ENCODE data around the gene KCNMA1. TPM values are rescaled to one million over a fixed set of nuclear protein-coding genes. Genes with fewer than 3 reads are reported as not detected.

KCNMA1 gene
- total RNA-seq, 1 donor from 2014 or later: 94.3 TPM

- no peak overlapping the region for H3K4me3 ChIP-seq
- intact Hi-C loops (cut with DNase I): no loop called here
- no peaks in the 10 kb centered on the region for H3K36me3 ChIP-seq
- H3K4me1 ChIP-seq: peaks cover 14% of the 10 kb centered on the region
- no peak for TF ChIP-seq CTCF (IDR thresholded peaks at IDR 0.05)
- no peak for TF ChIP-seq POLR2AphosphoS5 (IDR thresholded peaks at IDR 0.05; ENCODE audit: insufficient read depth in 1 of 2, low read depth in 1 of 2)
- no peak for TF ChIP-seq POLR2A (IDR thresholded peaks at IDR 0.05)
- H3K27ac ChIP-seq: no peak overlapping the region
- no peaks in the 10 kb centered on the region for H3K9me3 ChIP-seq
- H3K27me3 ChIP-seq: no peaks in the 10 kb centered on the region
- DNase-seq (ENCODE audit: extremely low spot score in 2 of 2): no peak
Observed at GRCh38 chr10:77240041-77240652, 397.5 kb downstream of the KCNMA1 start.

GRCh38 chr10:77237120-77237519, 400.5 kb downstream of the KCNMA1 start:
- no peaks in the 10 kb centered on the region for H3K36me3 ChIP-seq
- H3K27me3 ChIP-seq: no peaks in the 10 kb centered on the region
- H3K4me1 ChIP-seq: no peaks in the 10 kb centered on the region
- H3K27ac ChIP-seq: no peak overlapping the region
- DNase-seq (ENCODE audit: extremely low spot score in 2 of 2): no peak
- no peak overlapping the region for H3K4me3 ChIP-seq
- H3K9me3 ChIP-seq: no peaks in the 10 kb centered on the region
- intact Hi-C loops (cut with DNase I): no loop called here
- TF ChIP-seq POLR2AphosphoS5 (IDR thresholded peaks at IDR 0.05; ENCODE audit: insufficient read depth in 1 of 2, low read depth in 1 of 2): no peak
- TF ChIP-seq CTCF (IDR thresholded peaks at IDR 0.05): no peak
- no peak for TF ChIP-seq POLR2A (IDR thresholded peaks at IDR 0.05)

- Histone ChIP-seq H3K27me3 (no peaks in the 10 kb centered on the region), H3K4me3 (no peak overlapping the region), H3K27ac (no peak overlapping the region), H3K4me1 (no peaks in the 10 kb centered on the region), H3K9me3 (no peaks in the 10 kb centered on the region), H3K36me3 (no peaks in the 10 kb centered on the region)
- DNase-seq (ENCODE audit: extremely low spot score in 2 of 2): no peak
- intact Hi-C loops (cut with DNase I): no loop called here
- TF ChIP-seq POLR2A (IDR thresholded peaks at IDR 0.05) (no peak), CTCF (IDR thresholded peaks at IDR 0.05) (no peak), POLR2AphosphoS5 (IDR thresholded peaks at IDR 0.05; ENCODE audit: insufficient read depth in 1 of 2, low read depth in 1 of 2) (no peak)
Observed at GRCh38 chr10:77236700-77237099, 400.9 kb downstream of the KCNMA1 start.

DNA sequence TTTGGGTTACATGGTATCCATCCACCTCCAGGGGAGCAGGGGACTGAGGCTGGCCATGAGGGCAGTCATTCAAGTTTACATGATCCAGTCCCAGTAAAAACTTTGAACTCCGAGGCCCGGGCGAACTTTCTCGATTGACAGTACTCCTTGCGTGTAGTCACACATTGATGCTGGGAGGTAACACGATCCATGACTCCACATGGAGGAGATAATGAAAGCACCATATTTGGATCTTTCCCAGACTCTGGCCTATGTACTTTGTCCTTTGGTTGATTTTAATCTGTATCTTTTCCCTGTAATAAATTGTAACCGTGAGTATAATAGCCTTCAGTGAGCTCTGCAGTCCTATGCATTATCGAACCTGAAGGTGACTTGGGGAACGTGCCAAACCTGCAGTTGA, 401.6 kb downstream of the KCNMA1 start:
- TF ChIP-seq CTCF (IDR thresholded peaks at IDR 0.05) (no peak), POLR2A (IDR thresholded peaks at IDR 0.05) (no peak), POLR2AphosphoS5 (IDR thresholded peaks at IDR 0.05; ENCODE audit: insufficient read depth in 1 of 2, low read depth in 1 of 2) (no peak)
- H3K9me3 ChIP-seq: no peaks in the 10 kb centered on the region
- H3K27ac ChIP-seq: no peak overlapping the region
- intact Hi-C loops (cut with DNase I): no loop called here
- no peaks in the 10 kb centered on the region for H3K27me3 ChIP-seq
- H3K4me1 ChIP-seq: no peaks in the 10 kb centered on the region
- DNase-seq (ENCODE audit: extremely low spot score in 2 of 2): no peak
- H3K4me3 ChIP-seq: no peak overlapping the region
- H3K36me3 ChIP-seq: no peaks in the 10 kb centered on the region

- H3K27ac ChIP-seq: no peak overlapping the region
- no peak overlapping the region for H3K4me3 ChIP-seq
- TF ChIP-seq CTCF (IDR thresholded peaks at IDR 0.05): no peak
- TF ChIP-seq POLR2AphosphoS5 (IDR thresholded peaks at IDR 0.05; ENCODE audit: insufficient read depth in 1 of 2, low read depth in 1 of 2): no peak
- no peak for TF ChIP-seq POLR2A (IDR thresholded peaks at IDR 0.05)
- no peaks in the 10 kb centered on the region for H3K27me3 ChIP-seq
- DNase-seq (ENCODE audit: extremely low spot score in 2 of 2): no peak
- H3K36me3 ChIP-seq: no peaks in the 10 kb centered on the region
- intact Hi-C loops (cut with DNase I): no loop called here
- H3K4me1 ChIP-seq: no peaks in the 10 kb centered on the region
- H3K9me3 ChIP-seq: no peaks in the 10 kb centered on the region
Observed at GRCh38 chr10:77234599-77234998, 403.0 kb downstream of the KCNMA1 start.

All from vagina (tissue), 2 donors.